Neural crest cell (in vitro differentiated cells): Measurements from ENCODE around the gene CFAP61. TPM values are rescaled to one million over a fixed set of nuclear protein-coding genes. Genes with fewer than 3 reads are reported as not detected.

Source experiments
- DNase-seq: peaks from one replicate; pipeline ENCODE4 v3.0.0; 2021; ENCODE audit warnings: low read depth, mixed read lengths, low spot score
- H3K27ac Mint-ChIP-seq: one replicate; pipeline ENCODE4 v1.8.0; 2021; ENCODE audit warnings: mild to moderate bottlenecking, mixed read lengths; ENCODE audit not compliant: unreplicated experiment
- H3K27me3 Mint-ChIP-seq: 2 replicates; pipeline ENCODE4 v1.8.0; 2021; ENCODE audit warnings: low read depth, mild to moderate bottlenecking, mixed read lengths
- H3K36me3 Mint-ChIP-seq: 2 replicates; pipeline ENCODE4 v1.8.0; 2021; ENCODE audit warnings: low read depth, mild to moderate bottlenecking, mixed read lengths
- H3K4me1 Mint-ChIP-seq: 2 replicates; pipeline ENCODE4 v1.8.0; 2021; ENCODE audit warnings: mixed read lengths
- H3K4me3 Mint-ChIP-seq: one replicate; pipeline ENCODE4 v1.8.0; 2021; ENCODE audit warnings: mild to moderate bottlenecking, mixed read lengths
- H3K9me3 Mint-ChIP-seq: 2 replicates; pipeline ENCODE4 v1.8.0; 2021; ENCODE audit warnings: mixed read lengths
- CTCF ChIP-seq: fragments of 200-600 bp; sonication (generic); conservative IDR thresholded peaks from 2 replicates; pipeline ENCODE4 v1.5.0; 2021; ENCODE audit warnings: antibody characterized with exemption, mild to moderate bottlenecking
- total RNA-seq: library from RNA; stranded (reverse); gene quantifications from 2 replicates; pipeline ENCODE4 v1.2.1, GENCODE V29; 2021

Gene CFAP61
- total RNA-seq, 1 donor from 2014 or later, result 1.9 TPM

- no peak for DNase-seq
- Mint-ChIP-seq H3K9me3 (peaks cover 2% of the 10 kb centered on the region), H3K27me3 (no peaks in the 10 kb centered on the region), H3K4me1 (peaks cover 46% of the 10 kb centered on the region), H3K4me3 (no peak overlapping the region), H3K36me3 (no peaks in the 10 kb centered on the region), H3K27ac (no peak overlapping the region)
- TF ChIP-seq CTCF, result no peak
Observed at GRCh38 chr20:20205141-20205861, 153.0 kb downstream of the CFAP61 start.

GRCh38 chr20:20205862-20206236 is 153.5 kb downstream of the CFAP61 start:
- Mint-ChIP-seq H3K27ac (peak overlapping the region; percentile 21), H3K4me1 (peaks cover 49% of the 10 kb centered on the region), H3K4me3 (no peak overlapping the region), H3K9me3 (peaks cover 2% of the 10 kb centered on the region), H3K36me3 (no peaks in the 10 kb centered on the region), H3K27me3 (no peaks in the 10 kb centered on the region)
- no peak for DNase-seq
- no peak for TF ChIP-seq CTCF

GRCh38 chr20:20206788-20207187 is 154.5 kb downstream of the CFAP61 start:
- H3K27me3 Mint-ChIP-seq, result no peaks in the 10 kb centered on the region
- H3K4me3 Mint-ChIP-seq, result no peak overlapping the region
- no peak for DNase-seq
- H3K27ac Mint-ChIP-seq, result no peak overlapping the region
- TF ChIP-seq CTCF, result no peak
- peaks cover 55% of the 10 kb centered on the region for H3K4me1 Mint-ChIP-seq
- H3K9me3 Mint-ChIP-seq, result peaks cover 2% of the 10 kb centered on the region
- no peaks in the 10 kb centered on the region for H3K36me3 Mint-ChIP-seq

GRCh38 chr20:20207291-20207690 is 155.0 kb downstream of the CFAP61 start:
- peak overlapping the region; percentile 62 for H3K27ac Mint-ChIP-seq
- no peaks in the 10 kb centered on the region for H3K36me3 Mint-ChIP-seq
- TF ChIP-seq CTCF, result no peak
- H3K27me3 Mint-ChIP-seq, result no peaks in the 10 kb centered on the region
- DNase-seq, result no peak
- peaks cover 2% of the 10 kb centered on the region for H3K9me3 Mint-ChIP-seq
- H3K4me3 Mint-ChIP-seq, result no peak overlapping the region
- H3K4me1 Mint-ChIP-seq, result peaks cover 60% of the 10 kb centered on the region

GRCh38 chr20:20207872-20208271 is 155.5 kb downstream of the CFAP61 start:
- no peaks in the 10 kb centered on the region for H3K36me3 Mint-ChIP-seq
- DNase-seq, result no peak
- no peak overlapping the region for H3K4me3 Mint-ChIP-seq
- H3K4me1 Mint-ChIP-seq, result peaks cover 62% of the 10 kb centered on the region
- no peak overlapping the region for H3K27ac Mint-ChIP-seq
- peaks cover 2% of the 10 kb centered on the region for H3K9me3 Mint-ChIP-seq
- TF ChIP-seq CTCF, result no peak
- H3K27me3 Mint-ChIP-seq, result no peaks in the 10 kb centered on the region
